Subcutaneous adipose tissue (tissue), 4 donors: ENCODE results near the gene ACAD10. TPM values are rescaled to one million over a fixed set of nuclear protein-coding genes. Genes with fewer than 3 reads are reported as not detected.

Experiments
- total RNA-seq, 4 donors: library from RNA; depleted of rRNA; stranded (reverse); fragments of >200 nt; gene quantifications; one replicate each; pipeline ENCODE4 v1.1.0, GENCODE V29; 2016
- TF ChIP-seq, protein P1 (sequence below): fragments of 450-650 bp; IDR thresholded peaks from one replicate; pipeline ENCODE4 v1.5.1; 2016; ENCODE audit warnings: low read depth, mild to moderate bottlenecking, control low read depth, antibody characterized with exemption, moderate library complexity

The ACAD10 gene
- total RNA-seq, 4 donors from 2014 or later: 11.1 to 43.5 (median 22.9) TPM

DNA sequence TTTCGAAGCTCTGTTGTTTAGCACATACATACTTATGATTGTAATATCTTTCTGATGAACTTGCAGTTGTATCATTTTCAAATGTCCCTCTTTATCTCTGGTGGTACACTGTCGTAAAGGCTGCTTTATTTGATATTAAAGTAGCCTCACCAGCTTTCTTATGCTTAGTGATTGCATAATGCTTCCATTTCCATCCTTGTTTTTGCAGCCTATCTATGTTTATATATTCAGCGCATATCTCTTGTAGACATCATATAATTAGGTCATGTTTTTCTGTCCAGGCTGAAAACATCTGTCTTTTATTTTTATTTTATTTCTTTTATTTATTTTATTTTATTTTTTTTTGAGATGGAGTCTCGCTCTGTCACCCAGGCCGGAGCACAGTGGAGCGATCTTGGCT, 34.6 kb downstream of the ACAD10 start:
- TF ChIP-seq, protein P1, sequence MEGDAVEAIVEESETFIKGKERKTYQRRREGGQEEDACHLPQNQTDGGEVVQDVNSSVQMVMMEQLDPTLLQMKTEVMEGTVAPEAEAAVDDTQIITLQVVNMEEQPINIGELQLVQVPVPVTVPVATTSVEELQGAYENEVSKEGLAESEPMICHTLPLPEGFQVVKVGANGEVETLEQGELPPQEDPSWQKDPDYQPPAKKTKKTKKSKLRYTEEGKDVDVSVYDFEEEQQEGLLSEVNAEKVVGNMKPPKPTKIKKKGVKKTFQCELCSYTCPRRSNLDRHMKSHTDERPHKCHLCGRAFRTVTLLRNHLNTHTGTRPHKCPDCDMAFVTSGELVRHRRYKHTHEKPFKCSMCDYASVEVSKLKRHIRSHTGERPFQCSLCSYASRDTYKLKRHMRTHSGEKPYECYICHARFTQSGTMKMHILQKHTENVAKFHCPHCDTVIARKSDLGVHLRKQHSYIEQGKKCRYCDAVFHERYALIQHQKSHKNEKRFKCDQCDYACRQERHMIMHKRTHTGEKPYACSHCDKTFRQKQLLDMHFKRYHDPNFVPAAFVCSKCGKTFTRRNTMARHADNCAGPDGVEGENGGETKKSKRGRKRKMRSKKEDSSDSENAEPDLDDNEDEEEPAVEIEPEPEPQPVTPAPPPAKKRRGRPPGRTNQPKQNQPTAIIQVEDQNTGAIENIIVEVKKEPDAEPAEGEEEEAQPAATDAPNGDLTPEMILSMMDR: no peak

DNA sequence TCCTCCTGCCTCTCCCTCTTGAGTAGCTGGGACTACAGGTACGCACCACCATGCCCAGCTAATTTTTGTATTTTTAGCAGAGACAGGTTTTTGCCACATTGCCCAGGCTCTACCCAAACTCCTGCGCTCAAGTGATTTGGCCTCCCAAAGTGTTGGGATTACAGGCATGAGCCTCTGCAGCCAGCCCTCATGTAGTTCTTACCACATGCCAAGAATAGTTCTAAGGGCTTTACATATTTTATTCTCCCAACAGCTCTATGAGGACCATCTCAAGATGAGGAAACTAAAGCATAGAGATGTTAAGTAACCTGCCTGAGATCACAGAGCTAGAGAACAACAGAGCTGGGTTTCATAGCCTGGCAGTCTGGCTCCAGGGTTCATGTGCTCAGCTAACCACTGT, 42.9 kb downstream of the ACAD10 start:
- TF ChIP-seq, protein P1: no peak

DNA sequence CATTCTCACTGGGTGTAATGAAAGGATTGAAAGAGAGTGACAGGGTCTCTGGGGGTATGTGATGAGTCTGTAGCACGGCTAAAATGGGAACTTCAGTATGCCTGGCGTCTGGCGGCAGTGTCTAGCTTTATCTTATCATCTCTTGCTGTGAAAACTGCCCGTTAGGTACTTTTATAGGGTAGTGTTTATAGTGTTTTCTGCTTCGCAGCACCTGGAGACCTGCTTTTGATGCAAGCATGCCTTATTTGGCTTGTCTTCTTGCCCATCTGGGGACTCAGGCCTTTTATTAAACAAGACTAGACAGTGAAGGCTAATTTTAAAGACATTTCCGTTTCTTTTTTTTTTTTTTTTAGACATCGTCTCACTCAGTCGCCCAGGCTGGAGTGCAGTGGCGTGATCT, 44.6 kb downstream of the ACAD10 start:
- TF ChIP-seq, protein P1: no peak

DNA sequence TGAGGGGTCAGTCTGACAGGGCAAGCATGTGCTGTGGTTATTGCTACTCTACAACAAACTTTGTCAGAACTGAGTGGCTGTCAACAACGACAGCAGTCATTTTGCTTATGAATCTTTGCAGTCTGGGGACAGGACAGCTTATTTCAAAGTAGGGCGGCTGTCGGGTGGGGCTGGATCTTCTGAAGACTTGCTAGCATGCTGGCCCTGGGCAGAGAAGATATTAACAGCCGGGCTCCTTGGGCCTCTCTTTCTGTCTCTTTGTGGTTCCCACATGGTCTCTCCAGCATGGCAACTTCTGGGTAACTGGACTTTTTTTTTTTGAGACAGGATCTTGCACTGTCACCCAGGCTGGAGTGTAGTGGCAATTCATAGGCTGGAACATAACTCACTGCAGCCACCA, 46.9 kb downstream of the ACAD10 start:
- TF ChIP-seq, protein P1: no peak

DNA sequence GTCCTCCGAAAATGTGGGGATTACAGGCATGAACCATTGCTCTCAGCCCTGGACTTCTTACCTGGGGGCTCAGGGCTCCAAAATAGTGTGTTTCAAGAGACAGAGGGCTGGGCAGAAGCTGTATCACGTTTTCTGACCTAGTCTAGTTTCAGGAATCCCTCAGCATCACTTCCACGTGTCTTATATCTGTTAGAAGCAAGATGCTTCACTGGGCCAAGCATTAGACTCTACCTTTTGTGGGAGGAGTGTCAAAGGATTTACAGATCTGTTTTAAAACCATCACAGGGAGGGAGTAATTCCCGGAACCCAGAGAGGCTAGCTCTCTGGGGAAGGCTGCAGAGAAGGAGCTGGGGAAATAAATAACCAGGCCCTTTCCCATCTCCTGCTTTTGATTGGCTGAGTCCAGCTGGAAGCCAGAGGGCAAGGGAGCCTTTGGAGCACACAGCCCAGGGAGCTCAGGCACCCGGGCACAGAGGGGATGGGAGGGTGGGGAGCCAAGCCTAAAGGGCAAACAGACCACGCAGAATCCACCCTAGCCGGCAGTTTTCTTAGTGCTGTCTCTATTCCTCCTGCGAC, 47.6 kb downstream of the ACAD10 start:
- TF ChIP-seq, protein P1: no peak

DNA sequence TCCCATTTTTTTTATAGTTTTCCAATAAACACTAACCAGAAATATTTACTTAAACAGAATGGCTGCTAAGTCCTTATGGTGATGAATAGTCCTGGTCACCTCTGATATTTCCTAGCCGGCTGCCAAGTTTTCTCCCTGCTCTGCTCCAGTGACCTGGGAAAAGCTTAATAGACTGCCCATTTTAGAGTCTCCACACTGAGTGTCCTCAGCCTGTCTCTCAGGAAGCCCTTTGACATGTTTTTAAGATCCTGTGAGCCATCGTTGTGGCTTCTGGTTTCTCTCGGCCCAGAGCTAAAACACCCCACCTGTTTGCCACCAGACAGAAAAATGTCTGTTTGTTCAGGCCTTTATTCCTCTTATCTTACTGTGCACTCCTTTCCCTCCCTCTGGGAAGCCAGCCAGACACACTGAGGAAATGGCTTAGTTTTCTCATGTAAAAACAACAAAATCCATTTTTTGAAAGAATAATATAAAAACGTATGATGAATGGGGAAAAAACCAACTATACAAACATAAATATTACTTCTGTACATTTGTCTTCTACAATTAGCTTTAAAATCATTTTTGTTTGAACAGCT, 55.5 kb downstream of the ACAD10 start:
- TF ChIP-seq, protein P1: no peak

DNA sequence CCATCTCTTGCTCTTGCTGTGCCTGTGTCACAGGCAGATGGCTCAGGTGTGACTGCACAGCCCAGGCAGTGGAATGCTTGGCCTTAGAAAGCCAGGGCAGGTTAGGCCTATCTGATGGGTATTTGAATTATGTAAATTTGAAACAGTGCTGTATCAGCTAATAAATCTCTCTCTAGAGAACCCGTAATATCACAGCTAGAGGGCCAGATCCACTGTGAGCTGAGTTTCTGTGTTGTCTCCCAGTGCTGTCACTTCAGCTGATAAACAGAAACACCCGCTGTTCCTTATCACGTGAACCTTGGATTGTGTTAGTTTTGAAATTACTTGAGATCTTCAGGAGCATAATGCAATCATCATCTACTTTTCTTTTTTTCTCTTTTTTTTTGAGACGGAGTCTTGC, 59.4 kb downstream of the ACAD10 start:
- TF ChIP-seq, protein P1: no peak
